ENCODE measurements around the gene OR6C6. TPM values are rescaled to one million over a fixed set of nuclear protein-coding genes. Genes with fewer than 3 reads are reported as not detected.
"Not testable (repeated sequence)": the region's sequence is repeated elsewhere in the genome, so short reads cannot be mapped to it uniquely, and the experiment has no call there.

OR6C6 gene
- not detected for total RNA-seq
- long read RNA-seq: 0 reads

- no peak for ATAC-seq (ENCODE audit: poor library complexity)
- intact Hi-C loops (cut with DNase I): no loop called here
- DNase-seq: no peak
These were observed at the start of gene OR6C6 for GRCh38 chr12:55296469-55296868. OR6C6 (minus strand) TSS chr12:55296569; CDS start chr12:55295232, 1,337 bp downstream.

- ATAC-seq (ENCODE audit: poor library complexity) (no peak), DNase-seq (no peak)
- intact Hi-C loops (cut with DNase I): no loop called here
These were observed 39.6 kb upstream of the OR6C6 start for GRCh38 chr12:55336002-55336401.

- DNase-seq (no peak), ATAC-seq (ENCODE audit: poor library complexity) (no peak)
- intact Hi-C loops (cut with DNase I): no loop called here
These were observed 34.1 kb upstream of the OR6C6 start, which contains the start of gene OR6C3 for GRCh38 chr12:55330446-55330845. OR6C3 (plus strand) TSS chr12:55330746; CDS start chr12:55331701, 955 bp downstream.

- DNase-seq; intact Hi-C loops (cut with DNase I); ATAC-seq (ENCODE audit: poor library complexity): not testable (repeated sequence)
These were observed 29.4 kb upstream of the OR6C6 start for GRCh38 chr12:55325801-55326200.

- ATAC-seq (ENCODE audit: poor library complexity): no peak
- intact Hi-C loops (cut with DNase I): no loop called here
- no peak for DNase-seq
These were observed 23.8 kb upstream of the OR6C6 start for GRCh38 chr12:55320201-55320600.

- DNase-seq: no peak
- ATAC-seq (ENCODE audit: poor library complexity): no peak
- intact Hi-C loops (cut with DNase I): no loop called here
These were observed 17.7 kb upstream of the OR6C6 start, which contains the start of gene OR6C1 for GRCh38 chr12:55314043-55314442. OR6C1 (plus strand) TSS chr12:55314343; CDS start chr12:55320600, 6,257 bp downstream.

- intact Hi-C loops (cut with DNase I): no loop called here
- DNase-seq (no peak), ATAC-seq (ENCODE audit: poor library complexity) (no peak)
These were observed 6.4 kb downstream of the OR6C6 start for GRCh38 chr12:55289999-55290398.

GRCh38 chr12:55280991-55281390, 15.4 kb downstream of the OR6C6 start:
- DNase-seq (no peak), ATAC-seq (ENCODE audit: poor library complexity) (no peak)
- intact Hi-C loops (cut with DNase I): no loop called here

GRCh38 chr12:55258303-55258702, 38.1 kb downstream of the OR6C6 start:
- DNase-seq (no peak), ATAC-seq (ENCODE audit: poor library complexity) (no peak)
- intact Hi-C loops (cut with DNase I): no loop called here

- ATAC-seq (ENCODE audit: poor library complexity) (no peak), DNase-seq (no peak)
- intact Hi-C loops (cut with DNase I): no loop called here
These were observed 39.5 kb downstream of the OR6C6 start for GRCh38 chr12:55256831-55257230.

- ATAC-seq (ENCODE audit: poor library complexity) (no peak), DNase-seq (no peak)
- intact Hi-C loops (cut with DNase I): no loop called here
These were observed 43.1 kb downstream of the OR6C6 start for GRCh38 chr12:55253281-55253680.

- DNase-seq (no peak), ATAC-seq (ENCODE audit: poor library complexity) (no peak)
- intact Hi-C loops (cut with DNase I): no loop called here
These were observed 45.4 kb downstream of the OR6C6 start for GRCh38 chr12:55250944-55251343.

- ATAC-seq (ENCODE audit: poor library complexity) (no peak), DNase-seq (no peak)
- intact Hi-C loops (cut with DNase I): no loop called here
These were observed 50.2 kb downstream of the OR6C6 start for GRCh38 chr12:55246159-55246558.

GRCh38 chr12:55244309-55244708, 52.1 kb downstream of the OR6C6 start, which contains the start of gene OR6C74:
OR6C74 (plus strand) TSS chr12:55244609; CDS start chr12:55247288, 2,679 bp downstream.
- intact Hi-C loops (cut with DNase I): no loop called here
- no peak for DNase-seq

More at GRCh38 chr12:55244309-55244708, 52.1 kb downstream of the OR6C6 start, which contains the start of gene OR6C74:
- ATAC-seq (ENCODE audit: poor library complexity): no peak

Other genes starting within 250 kb of the OR6C6 start
- gene OR9K2, start 170.2 kb downstream of the OR6C6 start, total RNA-seq: not detected
- gene OR10A7, start 75.5 kb downstream of the OR6C6 start, total RNA-seq: not detected
- not detected for gene OR6C74, start 52.0 kb downstream of the OR6C6 start, total RNA-seq
- not detected for gene OR6C1, start 17.8 kb upstream of the OR6C6 start, total RNA-seq
- not detected for gene OR6C3, start 34.2 kb upstream of the OR6C6 start, total RNA-seq
- gene OR6C75, start 66.4 kb upstream of the OR6C6 start, total RNA-seq: not detected
- gene OR6C65, start 104.0 kb upstream of the OR6C6 start, total RNA-seq: not detected
- not detected for gene OR6C76, start 129.7 kb upstream of the OR6C6 start, total RNA-seq
- gene OR6C2, start 147.5 kb upstream of the OR6C6 start, total RNA-seq: not detected
- gene OR6C70, start 173.6 kb upstream of the OR6C6 start, total RNA-seq: not detected
- not detected for gene OR6C68, start 195.8 kb upstream of the OR6C6 start, total RNA-seq